Activated naive CD4-positive, alpha-beta T cell (primary cell): ENCODE results near the gene PRKCQ.

Source experiments
- DNase-seq, 4 experiments: peaks; one replicate each; lab custom pipeline; 2025; lab: John Stamatoyannopoulos, UW

PRKCQ gene

GRCh38 chr10:6405713-6406112, 174.4 kb downstream of the PRKCQ start:
- no peak for DNase-seq

- DNase-seq = no peak
These were observed 175.7 kb downstream of the PRKCQ start for GRCh38 chr10:6404127-6405072.

DNA sequence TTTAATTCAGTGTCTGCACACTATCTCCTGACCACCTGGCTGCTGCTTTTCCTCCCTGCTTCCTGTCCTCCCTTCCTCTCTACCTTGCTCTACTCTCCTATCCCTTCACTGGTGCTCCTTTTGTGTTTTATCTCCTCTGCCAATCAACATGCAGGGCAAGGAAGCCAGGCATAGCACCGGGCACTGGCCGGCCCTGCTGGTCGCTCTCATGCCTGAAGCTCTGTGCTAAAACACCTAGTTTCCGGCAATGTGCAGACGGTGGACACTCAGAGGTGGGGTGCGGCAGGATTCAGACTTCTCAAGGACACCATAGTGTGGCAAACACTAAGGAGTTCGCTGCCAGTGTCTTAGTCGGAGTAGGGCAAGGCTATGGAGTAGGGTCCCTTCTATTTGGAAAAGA, 177.1 kb downstream of the PRKCQ start:
- no peak for DNase-seq

GRCh38 chr10:6402349-6402709, 177.7 kb downstream of the PRKCQ start:
- DNase-seq = no peak

DNA sequence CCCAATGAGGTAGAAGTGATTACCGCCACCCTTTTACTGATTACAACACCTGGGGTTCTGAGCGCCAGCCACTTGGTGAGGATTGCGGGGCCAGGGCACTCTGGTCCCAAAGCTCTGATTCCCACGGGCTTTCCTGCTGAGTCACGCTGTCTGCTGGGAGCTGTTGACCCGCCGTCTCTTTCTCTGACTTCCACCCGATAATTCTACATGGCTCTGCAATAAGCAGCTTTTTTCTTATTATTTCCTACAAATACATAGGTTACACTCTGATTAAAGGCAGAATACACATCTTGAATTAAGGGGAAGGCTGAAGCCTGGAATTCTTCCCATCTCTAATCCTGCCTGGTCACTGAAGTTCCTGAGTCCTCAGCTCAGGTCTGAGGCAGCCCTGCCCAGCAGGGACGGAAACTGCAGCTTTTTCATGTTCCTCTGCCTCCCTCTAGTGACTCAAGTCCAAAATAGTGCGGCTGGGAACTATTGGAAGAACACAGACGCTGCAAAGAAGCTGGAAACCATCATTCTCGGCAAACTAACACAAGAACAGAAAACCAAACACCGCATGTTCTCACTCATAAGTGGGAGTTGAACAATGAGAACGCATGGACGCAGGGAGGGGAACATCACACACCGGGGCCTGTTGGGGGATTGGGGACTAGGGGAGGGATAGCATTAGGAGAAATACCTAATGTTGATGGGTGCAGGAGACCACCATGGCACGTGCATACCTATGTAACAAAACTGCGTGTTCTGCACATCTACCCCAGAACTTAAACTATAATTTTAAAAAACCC, 178.3 kb downstream of the PRKCQ start:
- peak in 2 of 4 experiments; percentile 14 to 17 for DNase-seq

DNA sequence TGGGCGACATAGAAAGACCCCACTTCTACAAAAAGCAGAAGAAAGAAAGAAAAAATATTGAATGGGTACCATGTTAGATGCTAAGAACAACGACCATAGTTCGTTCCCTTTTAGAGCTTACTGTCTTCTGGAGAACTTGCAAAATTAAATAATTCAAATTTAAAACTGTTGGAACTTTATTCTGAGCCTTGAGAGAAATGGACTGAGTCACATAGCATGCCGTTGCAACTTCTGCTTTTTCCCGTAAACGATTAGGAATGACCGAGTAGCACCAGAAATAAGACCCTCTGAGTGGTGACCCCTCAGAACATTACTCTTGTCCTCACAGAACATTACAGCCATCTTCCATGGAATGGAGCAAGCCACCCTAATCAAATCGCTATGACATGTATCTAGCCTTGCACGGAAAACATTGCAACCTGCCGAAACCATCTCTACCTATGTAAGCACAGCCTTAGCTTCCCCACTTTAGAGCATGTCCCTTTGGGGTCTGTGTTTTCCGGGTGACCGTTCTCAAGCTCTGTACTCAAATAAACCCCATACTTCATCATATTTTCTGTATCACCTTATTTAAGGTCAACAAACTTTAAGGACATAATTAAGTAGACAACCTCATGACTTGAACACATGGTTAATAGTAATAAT, 179.1 kb downstream of the PRKCQ start:
- no peak for DNase-seq

- DNase-seq = no peak
These were observed 179.7 kb downstream of the PRKCQ start for GRCh38 chr10:6400331-6400730.

GRCh38 chr10:6399879-6400278, 180.2 kb downstream of the PRKCQ start:
- no peak for DNase-seq

DNA sequence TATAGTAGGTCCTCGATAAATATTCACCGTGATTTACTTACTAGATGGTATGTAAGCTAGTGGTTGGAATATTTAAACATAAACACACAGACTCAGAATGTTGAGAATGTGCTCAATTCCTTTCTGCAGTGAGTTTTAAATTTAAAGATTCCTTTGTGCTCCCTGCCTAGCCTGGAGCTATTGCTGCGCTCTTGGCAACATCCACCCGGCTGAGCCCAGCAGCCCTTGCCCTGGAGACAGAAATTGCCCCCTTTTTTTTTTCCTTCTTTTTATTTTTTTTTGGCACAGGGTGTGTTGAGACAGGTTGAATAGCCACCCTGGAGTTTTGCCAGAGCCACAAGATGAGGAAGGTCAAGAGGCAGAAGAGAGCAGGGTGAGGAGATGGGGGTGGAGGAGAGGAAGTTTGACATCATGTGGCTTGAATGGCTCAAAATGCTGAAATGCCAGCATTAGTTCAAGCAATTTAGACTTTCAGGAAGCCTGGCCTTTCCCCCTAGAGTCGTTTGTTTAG, 180.8 kb downstream of the PRKCQ start:
- DNase-seq = no peak

- DNase-seq = no peak
These were observed 181.7 kb downstream of the PRKCQ start for GRCh38 chr10:6398399-6398798.

GRCh38 chr10:6396652-6397051, 183.4 kb downstream of the PRKCQ start:
- no peak for DNase-seq

GRCh38 chr10:6396226-6396625, 183.8 kb downstream of the PRKCQ start:
- no peak for DNase-seq

GRCh38 chr10:6395606-6396005, 184.5 kb downstream of the PRKCQ start:
- no peak for DNase-seq

- no peak for DNase-seq
These were observed 186.0 kb downstream of the PRKCQ start for GRCh38 chr10:6394084-6394483.

DNA sequence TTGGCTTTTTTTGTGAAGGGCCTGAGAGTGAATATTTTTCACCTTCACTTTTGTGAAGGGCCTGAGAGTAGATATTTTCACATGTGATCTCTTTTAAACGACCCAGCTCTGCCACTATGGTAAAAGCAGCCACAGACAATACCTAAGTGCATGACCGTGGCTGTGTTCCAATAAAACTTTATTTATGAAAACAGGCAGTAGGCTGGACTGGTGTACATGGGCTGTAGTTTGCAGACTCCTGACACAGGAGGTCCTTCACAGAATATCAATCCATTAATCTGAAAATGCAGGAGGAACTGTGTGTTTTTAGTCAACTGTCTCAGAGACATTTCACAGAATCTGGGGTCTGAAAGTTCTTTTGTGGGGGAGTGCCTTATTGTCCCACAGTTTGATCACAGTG, 186.9 kb downstream of the PRKCQ start:
- DNase-seq = no peak

- no peak for DNase-seq
These were observed 189.7 kb downstream of the PRKCQ start for GRCh38 chr10:6390213-6390845.

DNA sequence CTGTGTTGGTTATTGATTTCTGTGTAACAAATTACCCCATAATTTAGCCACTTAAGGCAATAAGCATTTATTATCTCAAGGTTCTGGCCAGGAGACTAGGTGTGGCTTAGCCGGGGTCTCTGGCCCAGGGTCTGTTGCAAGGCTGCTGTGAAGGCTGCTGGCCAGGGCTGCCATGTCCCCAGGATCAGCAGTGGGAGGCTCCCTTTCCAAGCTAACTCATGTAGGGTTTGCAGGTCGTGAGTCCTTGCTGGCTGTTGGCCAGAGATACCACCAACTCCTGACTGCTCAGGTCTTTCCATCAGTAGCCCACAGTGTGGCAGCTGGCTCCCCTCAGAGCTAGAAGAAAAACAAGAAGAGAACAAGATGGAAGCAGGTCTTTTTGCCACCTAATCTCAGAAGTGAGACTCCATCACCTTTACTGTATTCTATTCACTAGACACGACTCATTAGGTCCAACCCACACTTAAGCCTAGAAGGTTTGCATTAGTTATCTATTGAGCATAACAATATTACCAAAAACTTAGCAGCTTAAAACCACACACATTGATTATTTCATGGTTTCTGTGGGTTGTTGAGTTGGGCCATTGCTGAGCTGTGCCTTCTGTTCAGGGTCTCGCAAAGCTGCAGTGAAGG, 191.7 kb downstream of the PRKCQ start:
- DNase-seq = no peak

GRCh38 chr10:6386960-6387359, 193.1 kb downstream of the PRKCQ start:
- no peak for DNase-seq

DNA sequence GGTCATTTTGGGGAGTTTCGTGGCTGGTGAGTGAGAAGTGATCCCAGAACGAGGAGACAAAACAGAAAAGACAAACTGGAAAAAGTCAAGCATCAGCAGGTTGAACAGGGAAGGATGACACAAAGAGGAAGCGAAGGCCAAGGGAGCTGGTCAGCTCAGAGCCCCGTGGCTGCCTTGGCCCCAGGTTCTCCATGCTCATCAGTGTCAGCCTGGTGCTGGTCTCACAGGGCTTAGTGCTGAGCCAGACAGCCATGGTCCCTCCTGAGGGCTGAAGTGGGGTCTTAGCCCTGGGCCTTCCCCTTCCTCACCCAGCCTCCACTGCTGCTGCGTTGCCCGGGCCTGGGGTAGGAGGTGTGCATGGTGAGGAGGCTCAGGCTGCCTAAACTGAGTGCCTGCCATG, 193.7 kb downstream of the PRKCQ start:
- DNase-seq = no peak

DNA sequence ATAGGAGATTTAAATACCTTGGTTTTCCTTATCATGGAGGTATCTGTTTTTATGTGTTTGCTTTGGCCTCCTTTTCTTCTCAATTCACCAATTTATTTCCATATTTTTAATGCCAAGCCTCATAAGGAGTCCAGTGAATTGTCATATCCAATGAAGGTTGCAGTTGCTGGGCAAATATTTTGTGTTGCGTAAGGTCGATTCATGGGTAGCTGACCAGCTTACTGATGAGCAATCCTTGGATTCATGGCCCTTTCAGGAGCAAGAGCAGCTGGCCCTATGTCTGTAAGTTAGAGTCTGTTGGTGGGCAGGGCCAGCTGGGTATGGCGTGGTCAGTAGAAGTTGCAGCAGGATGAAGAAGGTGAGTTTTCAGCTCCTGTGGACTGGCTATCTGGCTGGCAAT, 194.4 kb downstream of the PRKCQ start:
- no peak for DNase-seq

DNA sequence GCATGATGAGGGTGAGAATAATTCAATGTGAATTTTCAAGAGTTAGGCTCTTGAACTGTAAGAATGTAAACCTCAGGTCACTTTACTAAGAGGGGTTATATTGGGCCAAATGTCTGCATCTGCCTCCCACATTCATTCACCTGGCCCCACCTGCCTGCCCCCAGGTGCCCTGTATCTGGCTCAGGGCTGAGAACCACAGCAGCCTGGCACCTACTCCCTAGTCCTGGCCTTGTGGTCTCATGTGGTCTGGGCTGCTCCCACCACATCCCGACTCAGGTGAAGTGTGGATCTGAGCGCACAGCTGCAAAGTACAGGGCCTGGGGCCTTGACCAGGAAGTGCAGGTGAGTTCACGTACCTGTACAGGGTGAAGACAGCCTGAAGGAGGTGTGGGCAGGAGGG, 195.2 kb downstream of the PRKCQ start:
- DNase-seq = no peak

- DNase-seq = no peak
These were observed 196.0 kb downstream of the PRKCQ start for GRCh38 chr10:6384031-6384430.
